ENCODE data around the gene C19orf25.
A peak's percentile ranks its signal among the peaks of the same experiment; 100 is the strongest.
"Not testable (repeated sequence)": the region's sequence is repeated elsewhere in the genome, so short reads cannot be mapped to it uniquely, and the experiment has no call there.

The C19orf25 gene

DNA sequence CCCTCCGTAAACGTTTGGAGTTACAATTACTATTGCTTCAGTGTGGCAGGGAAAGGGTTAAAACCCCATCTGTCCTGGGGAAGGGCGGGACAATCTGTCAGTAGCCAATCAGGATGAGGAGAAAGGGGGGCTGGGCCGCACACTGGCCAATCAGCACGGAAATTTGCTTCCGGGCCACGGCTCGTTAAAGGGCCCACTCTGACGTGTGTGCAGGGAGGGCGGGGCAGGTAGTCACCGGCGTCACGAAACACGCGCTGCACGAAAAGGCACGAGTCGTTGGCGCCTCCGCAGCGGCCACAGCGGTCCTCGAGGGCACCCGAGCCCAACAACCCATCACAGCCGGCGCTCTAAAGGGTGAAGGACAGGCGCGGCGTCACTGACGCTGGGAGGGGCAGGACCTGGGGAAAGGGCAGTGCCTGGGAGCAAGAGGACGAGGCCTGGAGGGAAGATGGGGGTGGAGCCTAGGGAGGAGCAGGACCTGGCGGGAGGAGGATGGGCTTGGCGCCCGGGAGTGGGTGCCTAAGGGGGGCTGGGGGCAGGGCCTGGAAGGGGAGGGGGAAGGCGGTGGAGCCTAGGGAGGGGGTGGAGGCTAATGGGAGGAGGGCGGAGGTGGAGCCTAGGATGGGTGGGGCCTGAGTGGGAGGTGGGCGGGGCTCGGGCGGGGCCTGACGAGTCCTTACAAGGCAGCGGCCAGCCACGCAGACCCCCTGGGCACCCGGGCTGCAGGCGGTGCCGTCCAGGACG lies 28.9 kb upstream of the C19orf25 start:
- intact Hi-C loops (cut with micrococcal nuclease), result no loop called here
- H3K9me3 Mint-ChIP-seq, result no peaks in the 10 kb centered on the region
- peaks cover 24% of the 10 kb centered on the region for H3K4me1 Mint-ChIP-seq (ENCODE audit: low read depth)
- H3K27me3 Mint-ChIP-seq, result peaks cover 82% of the 10 kb centered on the region
- peak overlapping the region; percentile 85 for H3K27ac Mint-ChIP-seq
- H3K4me3 Mint-ChIP-seq, result peak overlapping the region; percentile 80
- H3K36me3 Mint-ChIP-seq (ENCODE audit: low read depth), result no peaks in the 10 kb centered on the region

DNA sequence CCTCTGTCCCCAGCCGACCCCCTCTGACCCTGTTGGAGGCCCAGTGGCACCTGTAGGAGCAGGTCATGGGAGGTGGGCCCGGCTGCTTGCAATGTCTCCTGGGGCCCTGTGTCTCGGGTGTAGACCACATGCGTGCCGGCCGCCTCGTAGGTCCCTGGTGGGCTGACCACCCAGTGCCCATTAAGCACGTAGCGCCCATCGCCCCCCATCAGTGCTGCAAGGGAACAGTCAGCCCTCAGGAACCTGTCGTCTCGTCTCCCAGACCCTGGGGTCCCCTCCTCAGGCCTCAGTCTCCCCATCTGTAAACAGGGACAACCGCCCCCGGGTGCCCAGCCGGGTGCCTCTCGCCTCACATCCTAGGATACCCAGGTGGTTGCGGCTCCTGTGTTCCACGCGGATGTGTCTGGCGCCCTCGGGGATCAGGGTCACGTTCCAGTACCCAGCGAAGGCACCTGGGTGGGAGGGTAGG lies 28.2 kb upstream of the C19orf25 start:
- Mint-ChIP-seq H3K27ac (peak overlapping the region; percentile 85), H3K36me3 (ENCODE audit: low read depth) (no peaks in the 10 kb centered on the region), H3K27me3 (peaks cover 83% of the 10 kb centered on the region), H3K9me3 (no peaks in the 10 kb centered on the region), H3K4me1 (ENCODE audit: low read depth) (peaks cover 18% of the 10 kb centered on the region), H3K4me3 (no peak overlapping the region)
- intact Hi-C loops (cut with micrococcal nuclease), result no loop called here

DNA sequence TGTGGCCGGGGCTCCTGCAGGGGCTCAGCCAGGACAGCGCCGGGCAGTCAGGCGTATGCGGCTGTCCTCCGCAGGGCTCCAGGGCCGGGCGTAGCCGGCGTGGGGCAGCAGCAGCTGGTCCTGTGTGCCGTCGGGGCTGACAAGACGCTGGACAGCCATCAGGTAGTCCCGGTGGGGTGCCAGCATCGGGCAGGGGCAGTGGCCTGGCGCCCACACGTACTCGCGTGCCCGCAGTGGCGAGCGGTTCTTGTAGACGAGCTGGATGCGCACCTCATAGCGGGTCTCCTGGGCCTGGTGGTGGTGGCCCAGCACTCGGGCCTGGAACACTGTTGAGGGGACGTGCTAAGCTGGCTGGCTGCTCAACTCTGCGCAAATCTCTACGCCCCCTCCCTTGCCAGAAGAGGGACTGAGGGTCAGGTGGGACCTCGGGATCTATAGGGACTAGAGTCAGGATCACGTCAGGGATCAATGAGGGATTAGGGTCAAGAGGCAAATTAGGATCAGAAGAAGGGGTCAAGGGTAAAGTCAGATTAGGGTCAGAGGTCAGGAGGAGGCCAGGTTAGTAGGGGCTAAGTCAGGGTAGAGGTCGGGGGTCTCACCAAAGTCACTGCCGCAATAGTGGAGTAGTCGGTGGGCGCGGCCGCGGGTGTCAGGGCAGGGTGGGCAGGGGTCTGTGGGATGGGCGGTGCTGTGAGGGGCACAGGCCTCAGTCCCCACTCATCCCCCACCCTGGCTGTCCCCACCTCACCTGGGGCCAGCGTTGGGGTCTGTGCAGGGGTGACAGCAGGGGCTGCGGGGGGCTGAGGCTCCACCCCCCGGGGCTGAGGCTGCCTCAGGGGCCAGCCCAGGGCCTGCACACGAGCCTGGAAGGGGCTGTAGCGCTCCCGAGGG lies 27.2 kb upstream of the C19orf25 start:
- H3K27ac Mint-ChIP-seq, result no peak overlapping the region
- H3K9me3 Mint-ChIP-seq, result no peaks in the 10 kb centered on the region
- peaks cover 17% of the 10 kb centered on the region for H3K4me1 Mint-ChIP-seq (ENCODE audit: low read depth)
- no peak overlapping the region for H3K4me3 Mint-ChIP-seq
- intact Hi-C loops (cut with micrococcal nuclease), result no loop called here
- peaks cover 78% of the 10 kb centered on the region for H3K27me3 Mint-ChIP-seq
- H3K36me3 Mint-ChIP-seq (ENCODE audit: low read depth), result no peaks in the 10 kb centered on the region

DNA sequence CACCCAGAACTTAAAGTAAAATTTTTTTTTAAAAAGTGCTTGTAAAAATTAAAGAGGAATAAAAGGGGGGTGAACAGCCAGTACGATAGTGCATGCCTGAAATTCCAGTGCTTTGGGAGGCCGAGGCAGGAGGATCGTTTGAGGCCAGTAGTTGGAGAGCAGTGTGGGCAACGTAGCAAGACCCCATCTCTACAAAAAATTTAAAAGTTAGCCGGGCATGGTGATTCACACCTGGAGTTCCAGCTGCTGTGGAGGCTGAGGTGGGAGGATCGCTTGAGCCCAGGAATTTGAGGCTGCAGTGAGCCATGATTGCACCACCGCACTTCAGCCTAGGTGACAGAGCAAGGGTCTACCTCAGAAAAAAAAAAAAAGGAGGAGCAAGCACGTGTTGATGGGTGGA lies 26.0 kb upstream of the C19orf25 start:
- Mint-ChIP-seq H3K4me1 (ENCODE audit: low read depth) (peaks cover 17% of the 10 kb centered on the region), H3K9me3 (no peaks in the 10 kb centered on the region), H3K4me3 (no peak overlapping the region), H3K36me3 (ENCODE audit: low read depth) (no peaks in the 10 kb centered on the region), H3K27me3 (peaks cover 71% of the 10 kb centered on the region), H3K27ac (no peak overlapping the region)
- intact Hi-C loops (cut with micrococcal nuclease), result no loop called here

DNA sequence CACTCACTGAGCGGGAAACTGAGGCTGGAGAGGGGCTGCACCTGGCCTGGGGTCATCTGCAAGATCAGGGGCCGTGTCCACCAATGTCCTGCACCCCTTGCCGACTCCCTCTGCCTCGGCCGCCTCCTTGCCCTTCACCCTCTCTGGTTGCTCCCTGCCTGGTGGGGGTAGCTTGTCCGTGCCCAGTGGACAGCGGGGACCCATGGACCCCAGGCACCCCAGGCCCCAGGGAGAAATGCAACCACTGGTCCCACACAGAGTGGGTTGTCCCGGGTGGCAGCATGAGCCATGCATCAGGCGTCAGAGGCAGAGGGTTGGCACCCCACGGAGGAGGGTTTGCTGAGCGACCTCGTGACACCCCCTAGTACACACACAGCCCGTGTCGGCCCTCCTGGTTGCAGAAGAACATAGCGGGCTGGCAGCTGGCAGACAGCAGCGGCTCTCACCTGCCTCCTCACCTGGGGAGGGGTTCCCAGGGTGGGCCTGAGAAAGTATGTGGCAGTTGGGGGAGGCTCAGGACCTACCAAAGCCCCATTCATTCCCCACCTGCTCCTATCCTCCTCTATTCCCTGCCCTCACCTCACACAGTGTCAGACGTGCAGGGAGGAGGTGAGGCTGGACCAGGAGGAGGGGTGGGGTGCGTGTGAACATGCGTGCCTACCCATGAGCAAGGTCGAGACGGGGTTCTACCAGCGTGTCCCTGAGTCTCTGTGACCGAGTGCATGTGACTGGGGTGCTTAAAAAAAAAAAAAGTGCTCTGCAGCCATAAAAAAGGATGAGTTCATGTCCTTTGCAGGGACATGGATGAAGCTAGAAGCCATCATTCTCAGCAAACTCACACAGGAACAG lies 25.1 kb upstream of the C19orf25 start:
- peaks cover 17% of the 10 kb centered on the region for H3K4me1 Mint-ChIP-seq (ENCODE audit: low read depth)
- peaks cover 66% of the 10 kb centered on the region for H3K27me3 Mint-ChIP-seq
- intact Hi-C loops (cut with micrococcal nuclease), result no loop called here
- H3K27ac Mint-ChIP-seq, result no peak overlapping the region
- H3K9me3 Mint-ChIP-seq, result no peaks in the 10 kb centered on the region
- H3K36me3 Mint-ChIP-seq (ENCODE audit: low read depth), result no peaks in the 10 kb centered on the region
- H3K4me3 Mint-ChIP-seq, result no peak overlapping the region

DNA sequence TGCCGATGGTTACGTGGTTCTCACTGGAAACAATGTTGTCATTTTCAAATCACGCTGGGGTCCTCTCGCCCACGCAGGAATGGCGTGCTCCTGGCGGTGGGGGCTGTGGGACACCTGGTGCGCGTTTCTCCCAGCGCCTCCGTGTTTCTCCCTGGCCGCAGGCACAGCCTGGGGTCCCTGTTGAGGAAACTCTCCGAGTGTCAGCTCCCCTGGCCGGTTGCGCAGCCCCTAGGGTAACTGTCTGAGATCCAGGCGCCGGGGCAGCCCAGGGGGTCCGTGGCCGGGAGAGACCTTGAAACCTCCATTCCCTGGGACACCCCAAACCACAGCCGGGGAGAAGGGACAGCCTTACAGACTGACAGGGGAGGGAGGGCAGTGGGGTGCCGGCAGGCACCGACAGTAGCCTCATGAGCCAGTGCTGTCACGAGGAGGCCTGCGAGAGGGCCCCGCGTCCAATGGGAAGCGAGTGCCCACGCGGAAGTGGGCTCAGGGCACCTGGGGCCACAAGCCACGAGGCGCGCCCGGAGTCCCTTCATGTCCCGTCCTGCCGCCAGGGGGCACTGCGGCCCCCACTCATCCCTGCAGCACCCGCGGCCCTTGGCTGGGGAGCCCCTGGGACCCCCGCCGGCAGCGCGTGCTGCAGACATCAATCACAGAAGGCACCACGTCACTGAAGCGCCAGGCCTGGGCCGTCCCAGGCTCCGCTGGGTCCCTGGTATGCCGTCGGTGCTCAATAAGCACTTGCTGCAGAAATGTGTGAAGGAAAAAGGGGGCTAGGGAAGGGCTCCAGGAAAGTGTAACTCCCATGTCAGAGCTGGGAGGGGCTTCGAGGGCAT lies 24.3 kb upstream of the C19orf25 start:
- Mint-ChIP-seq H3K27ac (no peak overlapping the region), H3K27me3 (peaks cover 59% of the 10 kb centered on the region), H3K9me3 (no peaks in the 10 kb centered on the region), H3K36me3 (ENCODE audit: low read depth) (no peaks in the 10 kb centered on the region), H3K4me1 (ENCODE audit: low read depth) (peaks cover 13% of the 10 kb centered on the region), H3K4me3 (no peak overlapping the region)
- intact Hi-C loops (cut with micrococcal nuclease), result no loop called here

DNA sequence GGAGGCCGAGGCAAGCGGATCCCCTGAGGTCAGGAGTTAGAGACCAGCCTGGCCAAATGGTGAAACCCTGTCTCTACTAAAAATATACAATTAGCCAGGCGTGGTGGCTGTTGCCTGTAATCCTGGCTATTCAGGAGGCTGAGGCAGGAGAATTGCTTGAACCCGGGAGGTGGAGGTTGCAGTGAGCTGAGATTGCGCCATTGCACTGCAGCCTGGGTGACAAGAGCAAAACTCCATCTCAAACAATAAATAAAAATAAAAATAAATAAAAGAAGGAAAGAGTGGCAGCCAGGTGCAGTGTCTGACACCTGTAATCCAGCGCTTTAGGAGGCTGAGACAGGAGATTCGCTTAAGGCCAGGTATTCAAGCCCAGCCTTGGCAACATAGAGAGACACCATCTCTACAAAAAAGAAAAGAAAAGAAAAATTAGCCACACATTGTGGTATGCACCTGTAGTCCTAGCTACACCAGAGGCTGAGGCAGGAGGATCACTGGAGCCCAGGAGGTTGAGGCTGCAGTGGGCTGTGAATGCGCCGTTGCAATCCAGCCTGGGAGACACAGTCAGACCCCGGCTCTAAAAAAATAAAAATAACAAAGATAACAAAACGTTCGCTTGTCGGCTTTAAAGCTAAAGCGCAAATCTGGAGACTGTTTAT lies 23.5 kb upstream of the C19orf25 start:
- no peak overlapping the region for H3K4me3 Mint-ChIP-seq
- H3K36me3 Mint-ChIP-seq (ENCODE audit: low read depth), result no peaks in the 10 kb centered on the region
- intact Hi-C loops (cut with micrococcal nuclease), result no loop called here
- H3K27me3 Mint-ChIP-seq, result peaks cover 56% of the 10 kb centered on the region
- no peak overlapping the region for H3K27ac Mint-ChIP-seq
- no peaks in the 10 kb centered on the region for H3K9me3 Mint-ChIP-seq
- peaks cover 6% of the 10 kb centered on the region for H3K4me1 Mint-ChIP-seq (ENCODE audit: low read depth)

DNA sequence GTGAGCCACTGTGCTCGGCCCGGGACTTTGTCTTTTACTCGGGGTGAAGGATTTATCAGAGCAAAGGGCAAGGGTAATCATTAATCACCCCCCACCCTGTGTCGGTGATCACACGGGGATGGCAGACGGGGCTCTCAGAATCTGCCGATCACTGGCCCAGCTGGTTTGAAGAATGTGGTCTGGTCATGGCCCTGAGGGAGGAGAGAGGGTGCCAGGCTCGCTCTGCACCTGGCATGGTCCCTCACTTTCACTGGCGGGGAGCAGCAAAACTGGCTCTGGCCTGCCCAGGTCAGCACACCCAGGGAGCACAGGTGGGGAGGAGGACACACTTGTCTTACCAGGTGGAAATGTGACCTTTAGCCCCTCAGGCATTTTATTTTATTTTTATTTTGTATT lies 22.2 kb upstream of the C19orf25 start:
- H3K4me1 Mint-ChIP-seq (ENCODE audit: low read depth), result peaks cover 6% of the 10 kb centered on the region
- no peak overlapping the region for H3K4me3 Mint-ChIP-seq
- H3K36me3 Mint-ChIP-seq (ENCODE audit: low read depth), result no peaks in the 10 kb centered on the region
- H3K9me3 Mint-ChIP-seq, result no peaks in the 10 kb centered on the region
- H3K27ac Mint-ChIP-seq, result no peak overlapping the region
- intact Hi-C loops (cut with micrococcal nuclease), result no loop called here
- peaks cover 58% of the 10 kb centered on the region for H3K27me3 Mint-ChIP-seq

DNA sequence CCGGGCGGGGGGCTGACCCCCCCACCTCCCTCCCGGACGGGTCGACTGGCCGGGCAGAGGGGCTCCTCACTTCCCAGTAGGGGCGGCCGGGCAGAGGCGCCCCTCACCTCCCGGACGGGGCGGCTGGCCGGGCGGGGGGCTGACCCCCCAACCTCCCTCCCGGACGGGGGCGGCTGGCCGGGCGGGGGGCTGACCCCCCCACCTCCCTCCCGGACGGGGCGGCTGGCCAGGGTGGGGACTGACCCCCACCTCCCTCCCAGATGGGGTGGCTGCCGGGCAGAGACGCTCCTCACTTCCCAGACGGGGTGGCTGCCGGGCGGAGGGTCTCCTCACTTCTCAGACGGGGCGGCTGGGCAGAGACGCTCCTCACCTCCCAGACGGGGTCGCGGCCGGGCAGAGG lies 20.2 kb upstream of the C19orf25 start:
- H3K36me3 Mint-ChIP-seq (ENCODE audit: low read depth); H3K4me1 Mint-ChIP-seq (ENCODE audit: low read depth); H3K27ac Mint-ChIP-seq; H3K4me3 Mint-ChIP-seq; intact Hi-C loops (cut with micrococcal nuclease); H3K9me3 Mint-ChIP-seq: not testable (repeated sequence)
- peaks cover 48% of the 10 kb centered on the region for H3K27me3 Mint-ChIP-seq

DNA sequence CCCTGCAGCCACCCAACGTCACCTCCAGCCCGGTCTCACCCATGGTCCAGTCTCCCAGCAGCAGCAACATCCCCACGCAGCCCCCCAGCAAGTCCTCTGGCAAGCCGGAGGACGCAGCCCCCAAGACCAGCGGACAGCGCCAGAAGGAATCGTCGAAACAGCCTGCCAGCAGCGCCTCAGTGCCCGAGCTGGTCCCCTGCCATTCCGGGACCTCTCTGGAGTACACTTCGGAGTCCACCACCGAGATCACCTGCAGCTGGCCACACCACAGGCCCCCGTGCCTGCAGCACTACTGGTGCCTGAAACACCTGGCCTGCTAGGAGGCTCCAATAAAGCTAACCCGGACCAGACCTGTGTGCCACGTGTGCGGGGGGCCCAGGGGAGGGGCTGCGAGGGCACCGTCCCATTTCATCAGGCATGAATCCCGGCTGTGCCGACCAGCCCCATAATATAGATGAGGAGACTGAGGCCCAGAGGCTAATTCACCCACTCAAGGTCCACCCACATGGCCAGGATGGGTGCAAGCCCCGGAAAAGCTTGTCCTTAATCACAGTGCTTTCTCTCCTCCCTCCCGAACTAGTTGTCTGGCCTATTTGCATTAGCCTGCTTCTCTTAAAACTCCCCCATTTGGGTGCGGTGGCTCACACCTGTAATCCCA lies 18.7 kb upstream of the C19orf25 start:
- intact Hi-C loops (cut with micrococcal nuclease), result no loop called here
- H3K4me1 Mint-ChIP-seq (ENCODE audit: low read depth), result peaks cover 7% of the 10 kb centered on the region
- H3K9me3 Mint-ChIP-seq, result no peaks in the 10 kb centered on the region
- peaks cover 46% of the 10 kb centered on the region for H3K27me3 Mint-ChIP-seq
- H3K27ac Mint-ChIP-seq, result no peak overlapping the region
- H3K4me3 Mint-ChIP-seq, result no peak overlapping the region
- H3K36me3 Mint-ChIP-seq (ENCODE audit: low read depth), result no peaks in the 10 kb centered on the region

DNA sequence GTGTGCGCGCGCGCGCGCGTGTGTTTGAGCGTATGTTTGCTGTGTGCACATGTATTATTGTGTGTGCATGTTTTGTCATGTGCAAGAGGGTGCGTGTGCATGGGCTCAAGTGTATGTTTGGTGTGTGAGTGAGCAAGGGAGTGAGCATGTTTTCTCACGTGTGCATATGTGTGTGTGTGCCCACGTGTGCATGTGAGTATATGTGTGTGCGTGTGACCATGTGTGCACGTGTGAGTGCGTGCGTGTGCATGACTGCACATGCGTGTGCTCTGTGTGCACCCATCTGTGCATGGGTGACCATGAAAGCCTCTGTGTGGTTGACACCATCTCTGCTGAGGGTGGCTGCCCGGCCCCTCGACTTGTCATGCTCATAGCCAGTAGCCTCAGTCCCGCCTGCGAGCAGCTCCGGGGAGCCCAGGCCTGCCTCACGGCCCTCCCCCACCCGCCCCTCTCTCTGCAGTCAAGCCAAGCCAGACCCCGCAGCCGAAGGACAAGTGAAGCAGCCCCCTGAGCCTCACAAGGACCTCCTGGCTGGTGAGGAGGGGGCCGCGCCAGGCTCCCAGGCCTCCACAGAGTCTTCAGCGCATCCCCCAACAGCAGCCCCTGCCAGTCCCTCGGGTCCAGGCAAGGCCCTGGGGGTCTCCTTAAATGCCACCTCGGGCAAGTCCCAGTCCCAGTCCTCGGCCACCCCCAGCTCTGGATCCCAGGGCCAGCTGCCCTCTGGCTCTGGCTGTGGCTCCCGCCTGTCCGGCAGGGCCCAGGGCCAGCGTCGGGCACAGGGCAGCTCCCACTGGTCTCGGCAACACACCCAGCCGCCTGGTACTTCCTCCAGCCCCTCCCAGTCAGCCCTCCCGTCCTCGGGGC lies 17.9 kb upstream of the C19orf25 start:
- Mint-ChIP-seq H3K4me1 (ENCODE audit: low read depth) (peaks cover 13% of the 10 kb centered on the region), H3K27ac (no peak overlapping the region), H3K36me3 (ENCODE audit: low read depth) (no peaks in the 10 kb centered on the region), H3K27me3 (peaks cover 47% of the 10 kb centered on the region), H3K9me3 (no peaks in the 10 kb centered on the region), H3K4me3 (no peak overlapping the region)
- intact Hi-C loops (cut with micrococcal nuclease), result no loop called here

Measured in dendritic cell treated with granulocyte-macrophage colony-stimulating factor and Interleukin-4, amounts not matched to agents 40 ng/mL and 50 ng/mL, for 4 days (primary cell).